Activated CD4-positive, CD25-positive, alpha-beta regulatory T cell (primary cell): ENCODE measurements around the gene TPH1.

ENCODE experiments used
- DNase-seq, 4 experiments: peaks; one replicate each; lab custom pipeline; 2025; lab: John Stamatoyannopoulos, UW

Gene TPH1

DNA sequence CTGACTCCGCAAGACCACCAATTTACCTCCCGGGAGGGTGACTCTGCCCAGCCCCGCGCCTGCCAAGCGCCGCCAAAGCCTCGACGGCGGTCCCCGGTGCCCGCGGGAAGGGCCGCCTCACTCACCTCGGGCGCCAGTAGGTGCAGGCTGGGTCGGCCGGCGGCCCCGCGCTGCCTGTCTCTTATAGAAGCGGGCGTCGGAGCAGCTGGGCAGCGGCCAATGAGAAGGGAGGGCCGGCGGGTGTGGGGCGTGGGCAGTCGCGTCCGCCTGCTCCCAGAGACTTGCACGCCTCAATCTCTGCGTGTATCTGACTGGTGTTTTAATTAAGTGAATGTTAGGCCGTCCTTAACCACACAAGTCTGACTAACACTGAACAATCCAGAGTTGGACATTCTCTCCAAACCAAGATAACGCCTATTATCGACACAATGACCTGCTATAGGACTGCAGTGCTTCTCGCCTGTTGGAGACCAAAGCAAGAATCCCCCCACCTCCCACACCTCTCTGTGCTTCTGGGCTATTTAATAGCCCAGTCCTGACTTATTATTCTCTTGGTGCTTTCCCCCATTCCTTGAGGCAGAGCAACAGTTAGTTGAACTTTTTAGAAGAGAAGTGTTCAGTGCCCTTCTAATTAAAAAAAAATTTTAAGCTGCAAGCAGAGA lies at the start of gene TPH1:
Gene TPH1 (minus strand): TSS at position 154 of the 662 bp plus-strand sequence. CDS start 5,507 bp downstream, outside the sequence.
- DNase-seq, result no peak

DNA sequence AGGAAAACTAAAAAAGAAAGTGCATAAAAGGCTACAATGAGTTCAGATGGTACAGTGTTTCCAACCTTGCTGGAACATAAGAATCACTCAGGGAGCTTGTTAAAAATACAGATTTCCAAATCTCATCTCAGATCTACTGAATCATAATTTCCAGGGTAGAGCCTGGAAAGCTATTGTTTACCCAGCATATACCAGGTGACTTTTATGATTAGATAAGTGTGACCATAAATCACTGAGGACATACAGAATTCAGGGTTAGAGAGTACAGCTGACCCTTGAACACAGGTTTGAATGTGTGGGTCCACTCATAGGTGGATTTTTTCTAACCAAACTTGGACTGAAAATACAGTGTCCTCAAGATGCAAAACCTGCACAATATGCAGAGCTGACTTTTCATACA lies 47.9 kb upstream of the TPH1 start:
- no peak for DNase-seq

DNA sequence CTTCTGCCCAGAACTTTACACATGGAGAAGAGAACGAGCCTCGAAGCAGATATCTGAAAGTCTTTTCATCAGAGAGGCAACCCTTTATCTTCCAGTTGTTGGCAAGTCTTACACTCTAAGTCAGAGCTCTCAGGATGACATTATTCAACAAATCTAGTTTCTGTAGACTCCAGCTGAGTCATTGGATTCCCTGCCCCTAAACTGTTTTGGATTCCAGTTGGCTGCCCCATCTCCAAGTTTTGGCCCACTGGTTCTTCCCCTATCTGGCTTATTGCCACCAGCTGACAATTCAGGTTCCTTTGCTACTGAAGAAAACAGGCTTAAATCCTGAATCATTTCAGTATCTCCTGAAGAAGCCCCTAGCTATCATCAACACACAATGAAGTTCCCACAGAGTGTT lies 45.7 kb upstream of the TPH1 start:
- DNase-seq, result no peak

DNA sequence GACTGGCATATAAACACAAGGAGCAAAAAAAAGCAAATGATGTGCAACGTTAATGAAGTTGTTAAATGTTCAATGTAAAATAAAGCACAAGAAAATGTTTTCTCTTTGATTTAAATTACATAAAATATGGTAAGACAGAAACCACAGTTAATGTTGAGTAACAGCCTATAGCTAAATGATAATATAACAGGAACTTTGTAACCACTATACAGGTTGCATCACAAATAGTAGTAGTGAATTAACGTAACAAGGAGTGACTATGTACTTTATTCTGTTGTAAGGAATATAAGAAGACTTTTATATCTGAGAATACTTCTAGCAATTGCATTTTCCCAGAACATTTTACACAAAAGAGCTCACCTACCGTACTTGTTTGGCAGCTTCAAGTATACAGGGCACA lies 42.9 kb upstream of the TPH1 start:
- no peak for DNase-seq

DNA sequence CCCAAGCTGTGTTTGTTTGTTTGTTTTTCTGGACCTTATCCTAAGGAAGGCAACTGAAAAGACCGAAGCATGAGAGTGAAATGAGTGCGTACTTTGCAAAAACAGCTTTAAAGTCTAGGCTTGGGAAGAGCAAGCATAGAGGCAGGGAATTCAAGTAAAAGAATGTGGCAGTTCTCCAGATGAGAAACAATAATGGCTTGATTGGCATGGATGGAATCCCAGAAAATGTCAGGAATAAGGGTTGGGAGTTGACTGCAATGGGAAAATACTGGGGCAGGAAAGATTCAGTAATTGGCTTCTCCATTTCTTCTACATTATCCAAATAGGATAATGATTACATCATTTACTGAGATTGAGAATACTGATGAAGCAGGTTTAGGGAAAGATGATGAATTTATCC lies 42.3 kb upstream of the TPH1 start:
- no peak for DNase-seq

DNA sequence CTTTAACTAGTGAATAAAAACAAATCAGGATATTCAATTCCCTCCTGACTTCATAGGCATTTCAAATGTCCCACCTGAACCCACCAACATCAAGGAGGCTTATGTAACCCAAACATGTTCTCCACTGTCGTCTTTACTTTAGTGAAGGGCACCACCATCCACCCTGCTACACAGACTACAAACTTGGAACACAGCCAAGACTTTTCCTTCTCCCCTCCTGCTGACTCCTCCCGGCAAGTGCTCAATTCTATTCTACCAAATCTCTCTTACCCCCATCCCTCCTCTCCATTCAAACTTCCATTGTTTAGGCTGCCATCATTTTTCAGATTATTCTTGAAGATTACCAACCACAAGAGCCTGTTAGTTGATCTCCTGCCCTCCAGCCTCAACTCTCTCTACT lies 35.5 kb upstream of the TPH1 start:
- DNase-seq, result no peak

DNA sequence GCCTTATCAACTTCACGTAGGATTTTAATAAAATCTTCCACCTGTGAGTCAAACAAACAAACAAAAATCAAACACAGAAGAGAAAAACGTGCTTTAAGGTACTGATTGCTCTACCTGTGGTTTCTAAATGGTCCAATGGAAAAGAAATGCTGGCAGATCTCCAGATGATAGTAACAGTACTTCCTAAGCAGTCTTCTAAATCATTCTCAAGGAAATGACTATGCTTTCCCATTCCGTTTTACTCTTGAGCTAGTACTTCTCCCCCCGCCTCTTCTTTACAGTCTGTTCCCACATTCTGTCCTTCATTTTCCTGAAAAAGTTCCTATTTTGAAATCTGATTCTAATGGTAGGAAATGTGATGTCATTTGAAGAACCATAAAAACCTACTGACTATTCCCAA lies 34.4 kb upstream of the TPH1 start:
- DNase-seq, result no peak

DNA sequence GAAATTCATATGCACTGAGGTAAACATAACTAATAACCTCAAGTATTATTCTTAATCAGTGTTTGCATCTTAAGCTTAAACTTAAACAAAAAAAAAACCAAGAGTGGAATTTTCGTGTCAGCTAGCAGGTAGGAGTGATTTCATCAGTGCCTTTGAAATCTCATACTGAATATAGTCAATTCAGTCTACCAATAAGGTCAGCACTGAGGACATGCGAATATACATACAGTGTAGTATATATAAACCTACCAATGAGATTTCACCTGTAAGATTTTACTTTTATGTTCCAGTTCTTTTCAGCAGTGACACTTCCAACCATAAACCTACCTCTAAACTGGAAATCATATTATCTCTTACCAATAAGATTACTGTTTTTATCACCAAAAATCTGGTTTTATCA lies 32.8 kb upstream of the TPH1 start:
- DNase-seq, result no peak

DNA sequence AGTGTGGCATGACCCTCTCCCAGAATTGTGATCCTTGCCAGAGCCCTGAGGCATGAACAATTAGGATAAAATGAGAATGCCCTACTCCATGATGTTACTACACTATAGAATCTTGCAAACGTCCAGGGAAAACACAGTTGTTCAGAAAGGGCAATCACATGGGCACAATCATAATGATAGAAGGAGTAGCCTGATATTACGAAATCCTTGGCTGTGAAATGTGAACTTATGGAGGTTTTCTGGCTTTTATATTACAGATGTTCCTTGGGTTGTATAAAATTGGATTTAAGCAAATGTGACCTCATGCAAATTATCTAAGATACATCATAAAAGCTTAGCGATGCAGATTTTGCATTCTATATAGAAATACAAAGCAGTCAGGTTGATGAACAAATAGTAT lies 29.4 kb upstream of the TPH1 start:
- DNase-seq, result no peak

DNA sequence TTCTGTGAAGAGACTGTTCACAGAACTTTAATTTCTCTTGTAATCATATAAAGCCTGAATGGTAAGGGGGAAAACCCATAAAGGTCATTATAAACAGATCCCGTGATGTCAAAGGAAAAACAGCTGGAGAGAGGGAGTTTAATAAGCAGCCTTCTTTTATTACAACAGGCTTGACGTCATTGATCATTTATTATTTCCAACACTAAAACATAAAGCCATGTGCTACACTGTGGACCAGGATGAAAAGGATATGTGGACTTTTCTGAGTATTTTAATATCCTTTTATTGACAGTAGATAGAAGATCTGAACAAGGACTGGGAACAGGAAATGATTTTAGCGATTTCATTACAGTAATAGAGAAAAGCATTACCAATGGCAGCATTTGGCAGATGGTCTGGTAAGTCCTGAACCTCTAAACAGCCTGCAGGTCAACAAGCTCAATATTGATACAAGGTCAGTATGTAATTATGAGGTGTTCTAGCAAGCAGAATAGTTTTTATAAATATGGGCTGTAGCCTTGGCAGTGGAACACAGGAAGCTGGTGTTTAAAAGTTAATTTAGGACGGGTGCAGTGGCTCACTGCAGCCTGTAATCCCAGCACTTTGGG lies 25.1 kb upstream of the TPH1 start:
- DNase-seq, result no peak

DNA sequence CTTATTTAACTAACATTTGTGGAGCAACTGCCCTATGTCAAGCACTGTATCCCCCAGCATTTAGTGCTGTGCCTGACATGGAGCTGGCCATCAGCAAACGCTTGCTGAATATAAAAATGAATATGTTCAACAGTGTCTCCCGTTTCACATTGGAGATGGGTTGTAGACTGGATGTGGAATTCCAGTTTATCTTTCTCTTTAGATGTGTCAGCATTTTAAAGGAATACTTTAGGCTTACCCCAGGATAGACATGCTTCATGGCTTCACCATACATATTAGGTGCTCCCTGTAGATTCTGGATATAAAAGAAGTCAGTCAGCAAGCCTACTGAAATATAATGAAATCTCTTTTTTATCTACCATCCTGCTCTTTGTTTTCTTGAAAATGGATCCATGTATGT lies 21.3 kb upstream of the TPH1 start:
- no peak for DNase-seq

DNA sequence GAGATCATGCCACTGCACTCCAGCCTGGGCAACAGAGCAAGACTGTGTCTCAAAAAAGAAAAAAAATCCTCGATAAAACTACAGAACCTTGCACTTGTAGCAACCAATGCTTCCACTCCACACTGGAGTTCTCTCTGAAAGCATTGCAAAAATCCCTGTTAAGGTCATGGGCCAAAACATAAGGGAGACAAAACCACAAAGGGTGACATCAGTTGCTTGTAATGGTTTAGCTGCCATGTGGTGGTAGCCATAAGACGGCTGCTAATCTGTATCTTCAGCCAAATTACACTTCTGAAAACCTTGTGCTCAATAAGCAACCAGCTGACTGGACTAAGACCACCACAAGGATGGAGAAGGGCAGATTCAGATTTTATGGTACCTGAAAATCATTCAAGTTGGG lies 20.6 kb upstream of the TPH1 start:
- no peak for DNase-seq

DNA sequence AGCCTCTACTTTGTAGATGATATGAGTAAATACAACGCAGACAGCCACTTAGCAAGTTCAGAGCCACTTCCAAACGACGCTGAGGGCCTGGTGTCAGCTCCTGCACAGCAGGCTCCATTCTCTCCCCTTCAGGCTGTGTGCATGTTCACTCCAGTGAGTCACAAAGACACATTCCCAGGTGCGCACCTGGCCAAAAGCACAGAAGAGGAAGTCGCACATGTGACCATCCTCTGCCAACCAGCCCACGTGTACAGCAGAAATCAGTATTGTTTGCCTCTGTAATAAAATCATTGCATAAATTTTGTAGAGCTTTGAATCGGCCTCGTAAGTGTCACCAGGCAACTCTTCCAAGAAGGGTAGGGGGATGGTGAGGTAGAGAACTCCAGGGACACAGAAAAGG lies 19.5 kb upstream of the TPH1 start:
- DNase-seq, result no peak

DNA sequence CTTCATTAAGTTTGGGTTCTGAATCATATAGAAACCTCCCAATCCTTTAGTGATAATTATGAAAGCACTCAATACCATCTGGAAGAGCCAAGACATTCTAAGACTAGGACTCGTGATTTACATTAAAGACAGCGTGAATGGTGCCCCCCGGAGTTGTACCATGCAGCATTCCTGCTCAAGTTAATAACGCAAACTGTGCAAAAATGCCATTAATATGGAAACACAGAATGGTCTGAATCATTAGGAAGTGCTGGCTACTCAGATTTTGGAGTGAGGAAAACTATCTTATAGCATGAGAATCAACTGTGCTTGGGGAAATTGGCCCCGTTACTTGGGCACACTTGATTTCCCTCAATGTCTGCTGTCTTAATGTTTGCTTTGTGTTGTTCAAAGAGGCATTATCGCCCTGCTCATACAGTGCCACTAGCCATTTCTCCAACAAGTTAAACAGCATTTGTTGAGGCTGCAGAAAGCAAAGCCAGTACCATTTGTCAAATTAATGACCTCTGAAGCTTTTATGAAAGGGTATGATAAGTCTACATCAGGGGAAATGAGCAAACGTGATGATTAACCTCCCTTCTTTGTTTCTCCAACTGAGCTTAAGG lies 18.5 kb upstream of the TPH1 start:
- DNase-seq, result no peak

DNA sequence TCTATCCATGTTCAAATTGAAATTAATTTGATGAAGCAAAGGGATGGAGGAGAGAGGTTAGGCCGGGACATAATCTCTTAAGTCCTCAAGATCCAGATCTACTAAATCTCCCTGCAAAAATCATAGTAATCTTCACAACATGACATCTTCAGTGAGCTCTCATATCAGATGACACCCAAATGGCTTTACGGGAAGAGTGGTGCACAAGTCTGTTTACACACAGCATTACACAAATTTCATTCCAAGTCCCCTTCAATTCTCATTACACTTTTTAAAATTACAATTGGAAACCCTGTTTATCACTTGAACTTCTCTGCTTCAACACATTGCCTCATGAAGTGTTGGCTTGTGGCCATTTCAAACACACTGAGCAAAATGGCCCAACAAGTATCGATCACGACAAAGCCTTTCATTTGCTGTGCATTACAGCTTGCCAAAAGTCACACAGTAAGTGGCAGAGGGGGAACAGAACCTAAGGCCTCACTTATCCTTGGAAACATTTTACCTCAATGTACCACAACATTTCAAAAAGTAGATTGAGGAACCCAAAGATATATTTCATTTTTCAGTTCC lies 17.9 kb upstream of the TPH1 start:
- DNase-seq, result no peak

DNA sequence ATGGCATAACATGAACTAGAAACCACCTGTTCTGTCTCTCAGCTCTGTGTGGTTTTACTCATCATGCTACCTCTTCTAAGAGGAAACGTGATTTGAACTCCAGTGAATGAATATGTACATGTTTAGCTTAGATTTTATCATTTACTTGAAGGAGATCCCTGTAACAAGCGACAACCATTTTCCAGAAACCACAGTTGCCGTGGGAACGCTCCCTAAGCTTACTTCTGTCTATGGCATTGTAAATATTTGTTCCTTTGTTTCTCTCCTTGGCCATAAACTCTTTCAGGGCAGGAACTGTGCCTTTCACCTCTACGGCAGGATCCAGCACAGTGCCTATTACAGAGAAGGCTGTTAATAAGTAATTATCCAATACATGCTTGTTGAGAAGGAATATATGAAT lies 17.1 kb upstream of the TPH1 start:
- DNase-seq, result no peak

DNA sequence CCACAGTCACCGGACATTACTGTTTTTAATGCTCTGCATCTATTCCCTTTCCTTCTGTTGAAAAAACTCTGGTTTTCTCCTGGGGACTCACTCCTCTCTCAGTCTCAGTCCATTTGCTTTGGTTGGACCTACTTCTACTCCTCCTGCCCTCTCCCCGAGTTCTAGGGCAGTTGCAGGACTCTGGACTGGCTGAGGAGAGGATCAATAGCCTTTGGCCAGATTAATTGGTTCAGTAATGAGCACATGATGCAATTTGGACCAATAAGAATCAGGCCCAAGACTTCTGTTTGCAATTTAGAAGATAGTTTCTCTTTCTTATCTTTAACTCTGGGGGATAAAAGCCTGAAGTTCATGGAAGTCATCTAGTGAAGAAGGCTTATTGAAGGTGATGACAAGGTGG lies 15.3 kb upstream of the TPH1 start:
- no peak for DNase-seq

DNA sequence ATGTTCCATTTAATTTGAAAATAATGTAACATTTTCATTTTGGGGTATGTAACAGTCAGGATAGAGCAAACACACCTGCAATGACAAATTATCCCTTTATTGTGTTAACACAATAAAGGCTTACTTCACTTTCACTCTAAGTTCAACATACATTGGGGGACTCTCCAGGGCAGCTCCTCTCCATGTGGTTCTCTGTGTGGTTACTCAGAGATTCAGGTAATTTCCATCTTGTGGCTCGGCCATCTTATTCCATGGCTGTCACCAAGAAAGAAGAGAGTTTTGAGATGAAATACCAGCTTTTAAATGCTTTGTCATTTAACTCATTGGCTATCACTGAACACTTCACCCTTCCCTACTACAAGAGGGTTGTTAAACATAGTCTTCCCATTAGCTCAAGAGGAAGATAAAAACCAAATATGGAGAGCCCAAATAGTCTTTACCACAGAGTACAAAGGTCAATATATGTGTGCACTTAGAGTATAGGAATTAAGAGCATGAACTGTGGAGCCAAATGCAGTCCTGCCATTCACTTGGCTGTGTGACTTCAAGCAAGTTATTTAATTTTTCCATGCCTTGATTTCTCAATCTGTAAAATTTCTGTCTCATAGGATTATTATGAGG lies 10.6 kb upstream of the TPH1 start:
- DNase-seq, result no peak

DNA sequence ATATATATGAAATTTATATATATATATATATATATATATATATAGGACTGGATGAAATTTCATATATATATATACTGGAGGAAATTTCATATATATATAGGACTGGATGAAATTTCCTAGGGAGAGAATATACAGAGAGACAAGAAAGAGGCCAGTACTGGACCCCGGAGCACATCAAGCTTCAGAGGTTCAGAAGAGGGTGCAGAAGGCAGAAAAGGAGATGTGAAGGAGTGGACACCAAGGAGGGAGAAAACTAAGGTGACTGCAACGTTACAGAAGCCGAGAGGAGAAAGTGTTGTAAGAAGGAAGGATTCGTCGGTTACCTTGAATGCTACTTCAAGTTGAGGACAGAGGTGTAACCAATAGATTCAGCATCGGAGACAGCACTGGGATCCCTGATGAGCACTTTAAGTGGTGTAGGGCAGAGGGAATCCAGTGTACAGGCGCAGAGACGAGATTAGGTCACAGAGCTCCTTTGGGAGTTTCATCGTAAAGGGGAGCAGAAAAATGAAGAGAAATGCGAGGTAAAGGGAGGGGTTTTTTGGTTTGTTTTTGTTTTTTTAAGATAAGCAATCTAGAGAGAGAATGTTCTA lies 8.5 kb upstream of the TPH1 start:
- DNase-seq, result no peak

DNA sequence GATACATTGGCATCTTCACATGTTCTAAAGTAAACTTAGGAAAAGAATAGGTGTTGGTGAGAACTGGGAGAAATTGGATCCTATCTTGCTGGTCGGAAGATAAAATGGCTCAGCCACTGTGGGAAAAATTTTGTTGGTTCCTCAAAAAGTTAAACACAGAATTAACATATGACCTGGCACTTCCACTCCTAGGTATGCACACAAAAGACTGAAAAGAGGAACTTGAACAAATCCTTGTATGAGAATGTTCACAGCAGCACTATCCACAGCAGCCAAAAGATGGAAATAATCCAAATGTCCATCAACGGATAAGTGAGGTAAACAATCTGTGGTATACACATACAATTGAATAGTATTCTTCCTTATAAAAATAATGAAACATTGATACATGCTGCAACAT lies 4.8 kb upstream of the TPH1 start:
- no peak for DNase-seq

DNA sequence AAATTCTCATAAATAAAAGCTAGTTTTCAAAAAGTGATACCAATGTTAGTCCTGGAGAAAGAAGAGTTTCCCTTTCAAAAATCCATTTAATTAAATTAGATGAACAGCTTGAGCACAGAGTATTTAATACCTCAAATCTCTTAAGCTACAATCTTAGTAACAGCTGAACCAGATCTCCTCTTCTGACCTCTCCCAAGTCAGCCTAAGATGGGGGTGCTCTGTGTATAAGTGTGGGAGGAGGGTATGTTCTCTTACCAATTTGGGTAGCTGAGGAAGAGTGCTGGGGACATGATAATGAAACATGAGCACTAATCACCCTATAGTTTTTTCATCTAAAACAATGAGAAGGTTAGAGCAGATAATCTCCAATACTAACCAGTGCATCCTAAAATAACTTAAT lies 9.6 kb downstream of the TPH1 start:
- DNase-seq, result no peak

DNA sequence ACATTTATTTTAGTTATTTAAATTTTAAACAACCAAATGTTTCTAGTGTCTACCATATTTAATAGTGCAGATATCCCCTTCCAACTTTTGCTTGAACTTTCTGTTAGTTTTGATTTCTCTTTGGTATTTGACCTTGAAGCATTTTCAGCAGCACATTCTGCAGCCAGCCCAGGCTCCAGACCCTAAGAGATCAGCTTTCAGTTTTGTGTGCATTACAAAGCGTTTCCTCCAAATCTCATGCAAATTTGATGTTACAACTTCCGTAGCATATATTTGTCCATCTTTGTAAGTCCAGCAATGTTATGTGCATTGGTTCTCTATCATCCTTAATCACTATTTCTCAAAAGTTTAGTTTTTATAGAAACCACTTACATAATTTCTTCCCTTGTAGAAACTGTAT lies 18.6 kb downstream of the TPH1 start:
- DNase-seq, result no peak

DNA sequence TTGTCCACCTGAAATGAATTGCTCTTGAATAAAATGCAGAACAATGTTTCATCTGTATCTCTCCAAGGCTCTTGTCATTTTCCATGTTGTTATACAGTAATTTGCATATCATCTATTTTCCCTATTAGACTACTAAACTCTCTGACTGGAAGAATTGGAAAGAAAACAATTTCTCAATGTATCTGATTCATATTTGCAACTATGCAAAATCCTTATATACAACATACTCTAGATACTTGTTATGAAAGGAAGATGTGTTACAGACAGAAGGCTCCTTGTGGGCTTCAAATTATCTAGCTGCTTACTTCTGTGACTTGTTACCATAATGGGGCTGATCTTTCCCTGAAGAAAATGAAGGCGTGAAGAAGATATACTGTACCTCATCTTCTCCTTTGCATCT lies 23.6 kb downstream of the TPH1 start:
- DNase-seq, result no peak
